A673 (cell line): Measurements from ENCODE around the gene LAMP2. TPM values are rescaled to one million over a fixed set of nuclear protein-coding genes. Genes with fewer than 3 reads are reported as not detected.
"Not testable (repeated sequence)": the region's sequence is repeated elsewhere in the genome, so short reads cannot be mapped to it uniquely, and the experiment has no call there.

Experiments used
- BruUV-seq: library from RNA; stranded (reverse); fragments of 400-500 nt; replicated peaks from 2 replicates; lab custom pipeline; 2021; lab: Mats Ljungman, UMichigan
- CTCF ChIA-PET: fragments of 300-600 bp; sonication (Branson Sonifier 250); formaldehyde crosslinking; loops from one replicate; lab custom pipeline; 2022; ENCODE audit warnings: antibody characterized with exemption; lab: Charles Lee
- POLR2A ChIA-PET: fragments of 300-600 bp; sonication (Branson Sonifier 250); formaldehyde crosslinking; loops from one replicate; lab custom pipeline; 2022; ENCODE audit warnings: antibody characterized with exemption; ENCODE audit not compliant: low non-redundant PET; lab: Charles Lee
- DNase-seq: peaks from one replicate; pipeline ENCODE4 v3.0.0-alpha.2; 2015; ENCODE audit warnings: low spot score
- H3K27ac ChIP-seq: fragments of 200-600 bp; sonication (generic); 2 replicates; pipeline ENCODE4 v1.5.1; 2016; ENCODE audit warnings: mixed run types, low read depth, mild to moderate bottlenecking, mixed read lengths, antibody characterized with exemption, low read length; ENCODE audit not compliant: poor library complexity, severe bottlenecking
- H3K27me3 ChIP-seq: fragments of 200-600 bp; sonication (generic); replicated peaks from 2 replicates; pipeline ENCODE4 v1.6.1; 2017; ENCODE audit warnings: mixed run types, low read depth, mild to moderate bottlenecking, mixed read lengths, antibody characterized with exemption, low read length; ENCODE audit not compliant: insufficient read depth, poor library complexity
- H3K36me3 ChIP-seq: fragments of 200-600 bp; sonication (generic); 2 replicates; pipeline ENCODE4 v1.6.1; 2016; ENCODE audit warnings: mixed run types, mild to moderate bottlenecking, mixed read lengths, antibody characterized with exemption, low read length; ENCODE audit not compliant: insufficient read depth, poor library complexity, severe bottlenecking
- H3K4me1 ChIP-seq: fragments of 200-600 bp; sonication (generic); 2 replicates; pipeline ENCODE4 v1.6.1; 2017; ENCODE audit warnings: mixed run types, mild to moderate bottlenecking, mixed read lengths, antibody characterized with exemption, low read length; ENCODE audit not compliant: insufficient read depth, poor library complexity, severe bottlenecking
- H3K4me3 ChIP-seq: fragments of 200-600 bp; sonication (generic); 2 replicates; pipeline ENCODE4 v1.5.1; 2016; ENCODE audit warnings: low read depth, mixed run types, mild to moderate bottlenecking, mixed read lengths, low read length; ENCODE audit not compliant: poor library complexity, severe bottlenecking
- H3K9me3 ChIP-seq: fragments of 200-600 bp; sonication (generic); 2 replicates; pipeline ENCODE4 v1.6.1; 2016; ENCODE audit warnings: mixed run types, low read depth, mild to moderate bottlenecking, mixed read lengths, antibody characterized with exemption, low read length; ENCODE audit not compliant: poor library complexity, severe bottlenecking
- EZH2 ChIP-seq: fragments of 200-600 bp; sonication (generic); IDR thresholded peaks from 2 replicates; pipeline ENCODE4 v1.6.1; 2017; ENCODE audit warnings: borderline replicate concordance, low read depth, mild to moderate bottlenecking, mixed read lengths, antibody characterized with exemption, low read length; ENCODE audit not compliant: poor library complexity, severe bottlenecking
- intact Hi-C: fragments of 100-400 bp; cut with micrococcal nuclease; formaldehyde crosslinking; loops from one replicate; pipeline ENCODE4 v1.10.0; 2022; ENCODE audit not compliant: unreplicated experiment
- total RNA-seq: library from RNA; stranded (reverse); gene quantifications from 2 replicates; pipeline ENCODE4 v1.2.3, GENCODE V29; 2021
- TF ChIP-seq, protein P1 (sequence below): fragments of 300-800, 200-600 bp; sonication (generic); conservative IDR thresholded peaks from 2 replicates; pipeline ENCODE4 v1.5.1; 2017; ENCODE audit warnings: low read depth, mild to moderate bottlenecking, antibody characterized with exemption, low read length, moderate library complexity, mixed read lengths

Gene LAMP2
- total RNA-seq, 1 experiment from 2014 or later, result 61.0 TPM

DNA sequence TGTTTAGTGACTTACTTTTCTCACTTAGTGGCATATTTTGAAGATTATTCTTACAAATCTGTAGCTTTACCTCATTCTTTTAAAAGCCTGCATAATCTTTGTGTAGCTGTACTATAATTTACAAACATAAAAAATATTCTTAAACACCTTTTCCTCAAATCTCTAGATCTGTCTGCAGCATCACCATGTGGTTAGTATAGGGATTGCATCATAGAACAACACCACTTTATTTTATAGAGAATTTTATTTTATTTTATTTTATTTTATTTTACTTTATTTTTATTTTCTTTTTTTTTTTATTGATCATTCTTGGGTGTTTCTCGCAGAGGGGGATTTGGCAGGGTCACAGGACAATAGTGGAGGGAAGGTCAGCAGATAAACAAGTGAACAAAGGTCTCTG lies 6.4 kb upstream of the LAMP2 start:
- H3K4me1 ChIP-seq, H3K9me3 ChIP-seq, H3K4me3 ChIP-seq, intact Hi-C loops, BruUV-seq, H3K27me3 ChIP-seq, H3K27ac ChIP-seq, H3K36me3 ChIP-seq, POLR2A ChIA-PET: not testable (repeated sequence)
- CTCF ChIA-PET, result interaction anchor here (0.7 kb wide), 1 partner anchor 10 kb away, joined by 3 read pairs; no protein-coding TSS in a partner anchor
- TF ChIP-seq, protein P1, sequence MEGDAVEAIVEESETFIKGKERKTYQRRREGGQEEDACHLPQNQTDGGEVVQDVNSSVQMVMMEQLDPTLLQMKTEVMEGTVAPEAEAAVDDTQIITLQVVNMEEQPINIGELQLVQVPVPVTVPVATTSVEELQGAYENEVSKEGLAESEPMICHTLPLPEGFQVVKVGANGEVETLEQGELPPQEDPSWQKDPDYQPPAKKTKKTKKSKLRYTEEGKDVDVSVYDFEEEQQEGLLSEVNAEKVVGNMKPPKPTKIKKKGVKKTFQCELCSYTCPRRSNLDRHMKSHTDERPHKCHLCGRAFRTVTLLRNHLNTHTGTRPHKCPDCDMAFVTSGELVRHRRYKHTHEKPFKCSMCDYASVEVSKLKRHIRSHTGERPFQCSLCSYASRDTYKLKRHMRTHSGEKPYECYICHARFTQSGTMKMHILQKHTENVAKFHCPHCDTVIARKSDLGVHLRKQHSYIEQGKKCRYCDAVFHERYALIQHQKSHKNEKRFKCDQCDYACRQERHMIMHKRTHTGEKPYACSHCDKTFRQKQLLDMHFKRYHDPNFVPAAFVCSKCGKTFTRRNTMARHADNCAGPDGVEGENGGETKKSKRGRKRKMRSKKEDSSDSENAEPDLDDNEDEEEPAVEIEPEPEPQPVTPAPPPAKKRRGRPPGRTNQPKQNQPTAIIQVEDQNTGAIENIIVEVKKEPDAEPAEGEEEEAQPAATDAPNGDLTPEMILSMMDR, result peak; percentile 59
- peak; percentile 12 for DNase-seq

DNA sequence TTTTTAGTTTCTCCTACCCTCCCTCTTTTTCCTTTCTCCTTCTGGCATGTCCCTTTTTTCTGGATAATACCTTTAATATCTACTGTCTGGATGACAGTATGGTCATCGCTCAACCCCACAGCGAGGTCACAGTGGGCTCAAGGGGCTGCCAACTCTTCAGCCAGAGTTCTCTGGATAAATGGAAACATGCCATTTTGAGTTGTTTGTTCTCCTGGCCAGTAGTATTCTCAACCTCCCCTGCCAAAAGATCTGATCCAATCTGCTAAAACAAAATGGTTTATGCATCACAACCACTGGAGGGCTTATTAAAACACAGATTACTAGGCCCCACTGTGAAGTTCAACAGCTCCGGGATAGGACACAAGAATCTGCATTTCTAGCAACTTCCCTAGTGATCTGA lies 5.0 kb upstream of the LAMP2 start:
- Histone ChIP-seq H3K27ac (no peak overlapping the region), H3K4me1 (no peaks in the 10 kb centered on the region), H3K36me3 (no peaks in the 10 kb centered on the region), H3K27me3 (no peaks in the 10 kb centered on the region), H3K4me3 (no peak overlapping the region), H3K9me3 (no peaks in the 10 kb centered on the region)
- ChIA-PET POLR2A (no interaction called here), CTCF (no interaction called here)
- BruUV-seq, result no TSS peak
- TF ChIP-seq EZH2, result no peak
- TF ChIP-seq, protein P1, result no peak
- DNase-seq, result no peak
- intact Hi-C loops, result no loop called here

DNA sequence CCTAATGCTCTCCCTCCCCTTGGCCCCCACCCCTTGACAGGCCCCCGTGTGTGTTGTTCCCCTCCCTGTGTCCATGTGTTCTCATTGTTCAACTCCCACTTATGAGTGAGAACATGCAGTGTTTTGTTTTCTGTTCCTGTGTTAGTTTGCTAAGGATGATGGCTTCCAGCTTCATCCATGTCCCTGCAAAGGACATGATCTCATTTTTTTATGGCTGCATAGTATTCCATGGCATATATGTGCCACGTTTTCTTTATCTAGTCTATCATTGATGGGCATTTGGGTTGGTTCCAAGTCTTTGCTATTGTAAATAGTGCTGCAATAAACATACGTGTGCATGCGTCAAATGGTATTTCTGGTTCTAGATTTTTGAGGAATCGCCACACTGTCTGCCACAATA lies 561 bp upstream of the LAMP2 start:
- intact Hi-C loops, DNase-seq, H3K4me1 ChIP-seq, H3K9me3 ChIP-seq, CTCF ChIA-PET, BruUV-seq, H3K36me3 ChIP-seq, POLR2A ChIA-PET, H3K27me3 ChIP-seq, H3K4me3 ChIP-seq, H3K27ac ChIP-seq: not testable (repeated sequence)

DNA sequence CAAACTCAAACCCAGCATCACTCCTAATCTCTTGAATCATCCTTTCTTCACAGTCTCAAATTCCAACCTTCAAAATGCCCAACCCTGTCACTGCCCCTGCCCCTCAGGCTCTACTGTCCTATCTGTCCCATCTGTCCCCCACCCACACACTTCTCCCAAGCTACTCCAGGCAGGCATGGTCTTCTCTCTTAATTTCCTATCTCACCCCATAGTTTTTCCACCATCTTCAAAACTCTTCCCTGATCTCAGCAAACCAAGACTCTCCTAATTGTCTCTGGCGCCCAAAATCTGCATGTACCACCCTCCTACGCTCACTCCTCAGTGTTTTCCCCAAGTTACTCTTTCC lies 644 bp downstream of the LAMP2 start:
- no peaks in the 10 kb centered on the region for H3K27me3 ChIP-seq
- DNase-seq, result no peak
- intact Hi-C loops, result no loop called here
- TF ChIP-seq EZH2, result no peak
- TF ChIP-seq, protein P1, result no peak
- peak overlapping the region; percentile 82 for H3K4me3 ChIP-seq
- no peaks in the 10 kb centered on the region for H3K36me3 ChIP-seq
- H3K27ac ChIP-seq, result peak overlapping the region; percentile 74
- ChIA-PET CTCF (no interaction called here), POLR2A (no interaction called here)
- H3K9me3 ChIP-seq, result no peaks in the 10 kb centered on the region
- BruUV-seq, result no TSS peak
- no peaks in the 10 kb centered on the region for H3K4me1 ChIP-seq
